Esophagus squamous epithelium (tissue), 5 donors: ENCODE results near the gene IL34. TPM values are rescaled to one million over a fixed set of nuclear protein-coding genes. Genes with fewer than 3 reads are reported as not detected.

Experiments
- DNase-seq: peaks from one replicate; lab custom pipeline; 2025; lab: John Stamatoyannopoulos, UW
- H3K27ac ChIP-seq, 4 donors: fragments of 200-600 bp; sonication (generic); one replicate each; pipeline ENCODE4 v1.5.1; 2016 to 2019; ENCODE audit warnings: mild to moderate bottlenecking in 1 of 4
- H3K27me3 ChIP-seq, 4 donors: fragments of 200-600 bp; sonication (generic); 1 replicate in 3 of 4; 2 replicates in 1 of 4; pipeline versions ENCODE4 v1.5.1 to v1.6.0; 2017 to 2021; ENCODE audit warnings: antibody characterized with exemption in 1 of 4
- H3K36me3 ChIP-seq, 3 donors: fragments of 200-600 bp; sonication (generic); one replicate each; pipeline ENCODE4 v1.5.1; 2016 to 2019
- H3K4me1 ChIP-seq, 3 donors: fragments of 200-600 bp; sonication (generic); one replicate each; pipeline ENCODE4 v1.5.1; 2017 to 2019
- H3K4me3 ChIP-seq, 4 donors: fragments of 200-600 bp; sonication (generic); 1 replicate in 3 of 4; 2 replicates in 1 of 4; pipeline ENCODE4 v1.5.1; 2016 to 2019; ENCODE audit warnings: mild to moderate bottlenecking in 2 of 4, moderate library complexity in 1 of 4
- H3K9me3 ChIP-seq, 3 donors: fragments of 200-600 bp; sonication (generic); one replicate each; pipeline ENCODE4 v1.5.1; 2016 to 2019
- CTCF ChIP-seq, 6 experiments: fragments of 450-650 bp in 4 of 6; fragments of 200-600 bp in 2 of 6; sonication (generic) in 2 of 6; IDR thresholded peaks; one replicate each; pipeline ENCODE4 v1.5.1; 2016 to 2019; ENCODE audit warnings: antibody characterized with exemption in 6 of 6, mild to moderate bottlenecking in 4 of 6, moderate library complexity in 4 of 6
- POLR2A ChIP-seq, 4 donors: fragments of 450-650 bp; IDR thresholded peaks; one replicate each; pipeline ENCODE4 v1.6.1; 2017; ENCODE audit warnings: antibody characterized with exemption in 4 of 4, mild to moderate bottlenecking in 4 of 4, moderate library complexity in 3 of 4
- WGBS, 2 donors: methylation state at CpG; one replicate each; pipeline ENCODE4 v1.1.5; 2018; 5-methylcytosine and 5-hydroxymethylcytosine counted together
- intact Hi-C: fragments of 100-400 bp; cut with DNase I; formaldehyde crosslinking; loops from one replicate; pipeline ENCODE4 v1.15.0; 2022
- total RNA-seq, 4 donors: library from RNA; depleted of rRNA; stranded (reverse); fragments of >200 nt; gene quantifications; one replicate each; pipeline ENCODE4 v1.1.0, GENCODE V29; 2016
- donor health status: DM: yes; HTN: yes; CAD: no.

The IL34 gene
- total RNA-seq, 4 donors from 2014 or later: 3.2 to 26.6 (median 9.1) TPM

GRCh38 chr16:70685061-70685937 is 38.9 kb downstream of the IL34 start:
- H3K27me3 ChIP-seq: no peaks in the 10 kb centered on the region
- peaks cover 79 to 95% (median 86%) of the 10 kb centered on the region in 3 donors for H3K4me1 ChIP-seq
- 7 to 8% methylated on average over 7 to 9 of the region's 90 CpGs for WGBS, 2 donors
- intact Hi-C loops: no loop called here
- peak overlapping the region; percentile 61 to 85 (median 76) for H3K4me3 ChIP-seq
- peaks cover 0 to 15% (median 5%) of the 10 kb centered on the region in 3 donors for H3K36me3 ChIP-seq
- TF ChIP-seq POLR2A (IDR thresholded peaks at IDR 0.05) (peak in 1 of 4 donors; percentile 8), CTCF (IDR thresholded peaks at IDR 0.05) (peak in 1 of 6 experiments; percentile 13)
- no peaks in the 10 kb centered on the region for H3K9me3 ChIP-seq
- H3K27ac ChIP-seq: peak overlapping the region; percentile 88 to 95 (median 91)
- DNase-seq: no peak

- DNase-seq: no peak
- Histone ChIP-seq H3K27me3 (no peaks in the 10 kb centered on the region), H3K4me1 (peaks cover 85 to 95% (median 86%) of the 10 kb centered on the region in 3 donors), H3K27ac (peak within 1 kb of the TSS; percentile 88 to 95 (median 92)), H3K4me3 (peak within 1 kb of the TSS; percentile 61 to 85 (median 76)), H3K36me3 (peaks cover 0 to 9% (median 0%) of the 10 kb centered on the region in 3 donors), H3K9me3 (no peaks in the 10 kb centered on the region)
- intact Hi-C loops: no loop called here
- TF ChIP-seq POLR2A (IDR thresholded peaks at IDR 0.05) (peak in 2 of 4 donors; percentile 49 to 52), CTCF (IDR thresholded peaks at IDR 0.05) (peak in 1 of 6 experiments; percentile 23)
- WGBS, 2 donors: 0% methylated on average over 1 to 4 of the region's 72 CpGs
Measured at GRCh38 chr16:70685938-70686375, 39.6 kb downstream of the IL34 start, which contains the start of gene MTSS2. Gene MTSS2 (minus strand): TSS chr16:70686053. CDS start chr16:70685791, 262 bp downstream.

GRCh38 chr16:70686376-70687101 is 40.2 kb downstream of the IL34 start:
- Histone ChIP-seq H3K4me1 (peaks cover 86 to 95% (median 86%) of the 10 kb centered on the region in 3 donors), H3K9me3 (no peaks in the 10 kb centered on the region), H3K36me3 (peaks cover 0 to 8% (median 0%) of the 10 kb centered on the region in 3 donors), H3K27ac (peak overlapping the region; percentile 88 to 95 (median 92)), H3K4me3 (peak overlapping the region; percentile 21 to 85 (median 76)), H3K27me3 (no peaks in the 10 kb centered on the region)
- 78% methylated on average over 7 of the region's 29 CpGs; no CpG with 5 or more reads in 1 of the 2 donors for WGBS, 2 donors
- no peak for DNase-seq
- intact Hi-C loops: no loop called here
- no peak for TF ChIP-seq CTCF (IDR thresholded peaks at IDR 0.05)

- H3K4me3 ChIP-seq: no peak overlapping the region
- intact Hi-C loops: no loop called here
- H3K27me3 ChIP-seq: no peaks in the 10 kb centered on the region
- peaks cover 80 to 95% (median 86%) of the 10 kb centered on the region in 3 donors for H3K4me1 ChIP-seq
- H3K27ac ChIP-seq: peak overlapping the region; percentile 88 to 95 (median 92)
- H3K36me3 ChIP-seq: peaks cover 0 to 8% (median 0%) of the 10 kb centered on the region in 3 donors
- no peak for DNase-seq
- 61% methylated on average over 3 of the region's 5 CpGs; no CpG with 5 or more reads in 1 of the 2 donors for WGBS, 2 donors
- no peaks in the 10 kb centered on the region for H3K9me3 ChIP-seq
- TF ChIP-seq CTCF (IDR thresholded peaks at IDR 0.05) (no peak), POLR2A (IDR thresholded peaks at IDR 0.05) (no peak)
Measured at GRCh38 chr16:70687102-70687511, 40.7 kb downstream of the IL34 start.
